HG03354 (cell line): ENCODE measurements around the gene ZCCHC24.
"Not testable (repeated sequence)": the region's sequence is repeated elsewhere in the genome, so short reads cannot be mapped to it uniquely, and the experiment has no call there.

Source experiments
- ATAC-seq: cut with Tn5 transposase; IDR thresholded peaks from one replicate; pipeline ENCODE4 v1.9.1; 2021; ENCODE audit warnings: mild to moderate bottlenecking; ENCODE audit not compliant: unreplicated experiment, poor library complexity, severe bottlenecking

ZCCHC24 gene

DNA sequence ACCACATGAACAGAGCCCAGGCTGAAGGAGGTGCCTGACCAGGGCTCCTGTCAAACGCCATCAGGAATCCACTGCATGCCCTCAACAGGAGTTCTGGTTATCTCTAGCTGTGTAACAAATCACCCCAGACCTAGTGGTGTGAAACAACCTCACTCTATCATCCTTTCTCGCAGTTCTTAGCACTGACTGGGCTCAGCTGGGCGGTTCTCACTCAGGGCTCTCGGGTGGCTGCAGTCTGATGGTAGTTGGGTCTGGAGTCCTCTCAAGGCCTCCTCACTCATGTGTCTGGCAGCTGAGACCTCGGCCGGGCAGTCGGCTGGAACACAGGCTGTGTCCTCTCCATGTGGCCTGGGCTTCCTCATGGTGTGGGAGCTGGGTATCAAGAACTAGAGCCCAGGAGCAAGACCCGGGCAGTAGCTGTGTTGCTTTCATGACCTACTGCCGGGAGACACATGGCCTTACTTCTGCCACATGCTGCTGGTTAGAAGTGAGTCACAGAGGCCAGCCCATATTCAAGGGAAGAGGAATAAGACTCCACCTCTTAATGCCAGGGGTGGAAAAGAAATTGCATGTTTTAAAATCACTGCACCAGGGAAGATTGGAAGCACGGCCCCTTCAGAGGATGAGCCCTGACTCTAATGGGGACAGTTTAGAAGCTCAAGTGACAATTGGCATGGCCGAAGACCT lies 107.5 kb downstream of the ZCCHC24 start:
- not testable (repeated sequence) for ATAC-seq

DNA sequence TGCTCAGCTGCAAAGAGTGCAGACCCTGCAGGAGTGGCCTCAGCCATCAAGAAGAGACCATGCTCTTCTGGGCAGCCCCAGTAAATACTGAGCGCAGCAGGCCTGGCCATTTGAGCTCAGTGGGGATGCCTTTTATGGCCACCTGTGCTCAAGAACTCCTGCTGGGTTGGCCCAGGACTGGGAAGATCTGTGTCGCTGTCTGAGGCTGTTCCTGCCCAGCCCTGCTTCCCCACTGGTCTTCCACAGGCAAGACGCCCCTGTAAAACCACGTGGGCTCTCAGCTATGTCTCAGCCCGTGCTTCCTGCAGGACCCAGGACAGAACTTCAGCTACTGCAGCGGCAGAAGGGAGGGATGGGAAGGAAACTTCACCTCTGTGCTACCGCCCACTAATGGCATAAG lies 108.7 kb downstream of the ZCCHC24 start:
- no peak for ATAC-seq

DNA sequence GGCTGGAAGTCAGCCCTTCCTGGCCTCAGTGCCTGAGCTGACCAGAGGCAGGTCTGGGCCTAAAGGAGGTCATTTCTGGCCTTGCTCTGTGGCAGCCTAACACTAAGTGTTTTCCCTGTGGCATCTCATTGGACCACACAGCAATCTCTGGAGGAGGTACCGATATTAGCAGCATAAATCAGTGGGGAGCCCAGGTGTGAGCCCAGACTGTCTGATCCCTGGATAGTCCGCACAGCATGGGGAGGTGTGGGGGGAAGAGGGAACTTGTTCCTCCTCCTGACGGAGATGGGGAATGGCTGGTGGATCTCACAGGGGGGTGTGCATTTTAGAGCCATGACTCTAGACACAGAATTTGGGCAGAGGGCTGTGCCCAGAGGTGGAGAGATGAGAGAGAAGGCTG lies 109.1 kb downstream of the ZCCHC24 start:
- ATAC-seq: no peak

DNA sequence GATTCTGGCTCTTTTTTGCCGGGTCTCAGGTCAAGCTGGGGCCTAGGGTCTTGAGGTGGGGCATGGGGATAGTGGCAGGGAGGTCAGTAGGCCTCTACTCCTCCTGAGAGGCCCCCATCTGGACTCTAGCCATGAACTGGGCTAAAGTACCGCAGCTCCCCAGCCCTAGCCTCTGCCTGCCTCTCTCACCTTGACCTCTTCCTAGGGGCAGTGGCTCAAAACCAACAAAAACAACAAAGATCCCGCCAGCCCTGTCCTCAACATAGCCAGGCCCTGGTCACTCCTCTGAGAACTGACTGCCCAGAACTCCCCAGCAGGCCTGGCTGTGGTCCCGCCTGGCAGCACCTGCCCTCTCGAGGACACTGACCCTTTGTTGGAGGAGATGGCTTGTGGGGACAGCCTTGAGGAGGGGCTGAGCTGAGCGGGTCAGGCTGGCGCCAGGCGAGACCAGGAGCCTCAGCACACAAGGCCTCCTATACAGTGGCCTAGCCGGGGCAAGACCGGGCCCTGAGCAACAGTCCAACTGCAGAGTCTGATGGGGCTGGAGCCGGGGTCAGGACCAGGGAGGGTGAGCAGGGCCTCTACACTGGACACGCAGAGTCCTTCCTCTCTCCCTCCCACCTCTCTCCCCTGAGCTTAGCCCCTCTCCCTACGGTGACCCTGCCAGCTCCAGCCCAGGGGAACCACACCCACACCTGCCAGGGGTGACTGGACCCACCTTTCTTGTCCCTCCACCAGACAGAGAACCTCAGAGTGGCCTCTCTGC lies 109.8 kb downstream of the ZCCHC24 start:
- ATAC-seq: no peak

DNA sequence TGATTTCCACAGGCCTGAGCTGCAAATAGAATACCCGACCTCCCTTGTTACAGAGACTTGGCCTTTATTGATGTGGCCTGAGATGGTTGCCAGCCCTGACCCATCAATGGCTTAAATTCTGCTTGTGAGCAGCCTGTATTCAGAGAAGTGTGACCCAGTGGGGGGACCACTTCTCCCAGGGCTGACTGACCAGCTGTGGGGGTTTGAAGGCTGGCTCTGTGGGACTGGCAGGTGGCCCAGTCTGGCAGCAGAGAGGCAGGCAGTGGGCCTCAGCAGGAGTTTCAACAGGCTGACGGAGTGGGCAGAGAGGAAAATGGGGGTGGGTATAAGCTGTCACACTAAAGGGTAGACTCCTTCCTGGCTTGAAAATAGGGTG lies 110.3 kb downstream of the ZCCHC24 start:
- ATAC-seq: no peak

DNA sequence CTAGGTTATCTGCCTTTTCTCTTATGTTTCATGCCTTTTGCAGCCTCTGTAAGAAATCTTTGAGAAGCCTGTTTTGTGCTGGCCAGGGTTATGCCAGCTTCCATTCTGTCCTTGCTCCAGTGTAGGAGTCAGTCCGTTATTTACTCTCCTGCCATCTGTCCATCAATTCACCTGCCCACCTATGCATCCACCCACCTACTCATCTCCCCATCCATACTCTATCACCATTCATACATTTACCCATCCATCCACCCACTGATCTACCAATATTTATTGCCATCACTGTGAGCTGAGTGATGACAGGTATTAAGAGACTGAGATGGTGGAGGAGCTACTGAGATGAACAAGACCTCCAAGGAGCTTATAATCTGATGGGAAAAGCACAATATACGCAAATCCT lies 110.9 kb downstream of the ZCCHC24 start:
- no peak for ATAC-seq

DNA sequence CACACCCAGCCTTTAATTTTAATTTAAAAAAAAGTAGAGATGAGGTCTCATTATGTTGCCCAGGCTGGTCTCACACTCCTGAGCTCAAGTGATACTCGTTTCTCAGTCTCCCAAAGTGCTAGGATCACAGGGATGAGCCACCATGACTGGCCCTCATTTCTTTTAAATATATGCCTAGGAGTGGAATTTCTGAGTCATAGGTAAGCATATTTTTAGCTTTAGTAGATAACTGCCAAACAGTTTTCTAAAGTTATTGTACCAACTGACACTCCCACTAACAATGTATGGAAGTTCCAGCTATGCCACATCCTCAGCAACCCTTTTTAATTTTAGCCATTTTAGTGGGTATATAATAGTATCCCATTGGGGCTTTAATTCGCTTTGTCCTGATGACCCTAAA lies 111.9 kb downstream of the ZCCHC24 start:
- no peak for ATAC-seq

DNA sequence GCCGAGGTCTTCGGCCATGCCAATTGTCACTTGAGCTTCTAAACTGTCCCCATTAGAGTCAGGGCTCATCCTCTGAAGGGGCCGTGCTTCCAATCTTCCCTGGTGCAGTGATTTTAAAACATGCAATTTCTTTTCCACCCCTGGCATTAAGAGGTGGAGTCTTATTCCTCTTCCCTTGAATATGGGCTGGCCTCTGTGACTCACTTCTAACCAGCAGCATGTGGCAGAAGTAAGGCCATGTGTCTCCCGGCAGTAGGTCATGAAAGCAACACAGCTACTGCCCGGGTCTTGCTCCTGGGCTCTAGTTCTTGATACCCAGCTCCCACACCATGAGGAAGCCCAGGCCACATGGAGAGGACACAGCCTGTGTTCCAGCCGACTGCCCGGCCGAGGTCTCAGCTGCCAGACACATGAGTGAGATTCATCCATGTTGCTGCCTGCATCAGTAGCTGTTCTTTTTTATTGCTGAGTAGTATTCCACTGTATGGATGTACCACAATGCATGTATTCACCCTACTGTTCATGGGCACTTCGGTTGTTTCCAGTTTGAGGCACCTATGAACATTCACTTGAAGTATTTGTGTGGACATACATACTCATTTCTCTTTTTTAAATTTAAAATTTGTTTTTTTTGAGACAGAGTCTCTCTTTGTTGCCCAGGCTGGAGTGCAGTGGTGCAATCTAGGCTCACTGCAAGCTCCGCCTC lies 112.7 kb downstream of the ZCCHC24 start:
- not testable (repeated sequence) for ATAC-seq
